GM11168 (cell line): ENCODE data around the gene ZNF471.

Experiments used
- in situ Hi-C: fragments of 300-500 bp; cut with MboI; formaldehyde crosslinking; loops from one replicate; pipeline ENCODE4 v1.12.0; 2022; ENCODE audit warnings: low sequenced_read_pairs; ENCODE audit not compliant: unreplicated experiment

The ZNF471 gene

GRCh38 chr19:56507446-56508289 is at the start of gene ZNF471:
Gene ZNF471 (plus strand): TSS chr19:56507855. CDS start chr19:56511572, 3,717 bp downstream.
- in situ Hi-C loops = no loop called here

- in situ Hi-C loops = no loop called here
These were observed 33.3 kb upstream of the ZNF471 start for GRCh38 chr19:56474308-56474707.

GRCh38 chr19:56476093-56476492 is 31.6 kb upstream of the ZNF471 start:
- in situ Hi-C loops = no loop called here

- in situ Hi-C loops = no loop called here
These were observed 30.8 kb upstream of the ZNF471 start, which contains the start of gene ZNF667 for GRCh38 chr19:56476651-56477428. Gene ZNF667 (minus strand): TSS chr19:56477345. CDS start chr19:56462370, 14,975 bp downstream.

- in situ Hi-C loops = no loop called here
These were observed 30.0 kb upstream of the ZNF471 start for GRCh38 chr19:56477429-56478338.

GRCh38 chr19:56491399-56491798 is 16.3 kb upstream of the ZNF471 start:
- in situ Hi-C loops = no loop called here

- in situ Hi-C loops = no loop called here
These were observed 3.1 kb upstream of the ZNF471 start for GRCh38 chr19:56504581-56504980.

GRCh38 chr19:56508290-56508778 is 679 bp downstream of the ZNF471 start:
- in situ Hi-C loops = no loop called here

GRCh38 chr19:56525214-56525860 is 17.7 kb downstream of the ZNF471 start:
- in situ Hi-C loops = no loop called here

GRCh38 chr19:56537442-56537841 is 29.8 kb downstream of the ZNF471 start:
- in situ Hi-C loops = no loop called here

- in situ Hi-C loops = no loop called here
These were observed 30.7 kb downstream of the ZNF471 start for GRCh38 chr19:56538254-56538760.

GRCh38 chr19:56538761-56539263 is 31.2 kb downstream of the ZNF471 start, which contains the start of gene ZFP28:
Gene ZFP28 (plus strand): TSS chr19:56538948. CDS start chr19:56539019, 71 bp downstream.
- in situ Hi-C loops = no loop called here

GRCh38 chr19:56543776-56544175 is 36.1 kb downstream of the ZNF471 start:
- in situ Hi-C loops = no loop called here

- in situ Hi-C loops = no loop called here
These were observed 39.9 kb downstream of the ZNF471 start for GRCh38 chr19:56547535-56547934.

- in situ Hi-C loops = no loop called here
These were observed 46.7 kb downstream of the ZNF471 start for GRCh38 chr19:56554272-56554869.

- in situ Hi-C loops = no loop called here
These were observed 55.1 kb downstream of the ZNF471 start for GRCh38 chr19:56562766-56563165.

- in situ Hi-C loops = no loop called here
These were observed 59.2 kb downstream of the ZNF471 start for GRCh38 chr19:56566904-56567273.

GRCh38 chr19:56567274-56568120 is 59.8 kb downstream of the ZNF471 start, which contains the start of gene ZNF470:
Gene ZNF470 (plus strand): TSS chr19:56567468. CDS start chr19:56570312, 2,844 bp downstream.
- in situ Hi-C loops = no loop called here
